KBM-7 (cell line): Measurements from ENCODE around the gene GTF2IRD1.
"Not testable (repeated sequence)": the region's sequence is repeated elsewhere in the genome, so short reads cannot be mapped to it uniquely, and the experiment has no call there.

Source experiments
- DNase-seq: peaks from one replicate; pipeline ENCODE4 v3.0.0-alpha.2; 2015
- in situ Hi-C: fragments of 300-500 bp; cut with MboI; formaldehyde crosslinking; loops from 2 replicates; pipeline ENCODE4 v1.14.3; 2020; ENCODE audit warnings: low sequenced_read_pairs, low pct_unique_long_range_greater_than_20kb, mixed read lengths

GTF2IRD1 gene

GRCh38 chr7:74535951-74536356 lies 82.2 kb downstream of the GTF2IRD1 start:
- no peak for DNase-seq
- in situ Hi-C loops: no loop called here

GRCh38 chr7:74541937-74542336 lies 88.2 kb downstream of the GTF2IRD1 start:
- in situ Hi-C loops, DNase-seq: not testable (repeated sequence)

GRCh38 chr7:74542558-74543117 lies 88.9 kb downstream of the GTF2IRD1 start:
- peak; percentile 11 for DNase-seq

GRCh38 chr7:74544706-74545469 lies 91.2 kb downstream of the GTF2IRD1 start:
- DNase-seq: peak; percentile 88
- in situ Hi-C loops: no loop called here

More at GRCh38 chr7:74542558-74543117, 88.9 kb downstream of the GTF2IRD1 start:
- in situ Hi-C loops: no loop called here

- in situ Hi-C loops: no loop called here
- DNase-seq: no peak
Observed at GRCh38 chr7:74545921-74546320, 92.2 kb downstream of the GTF2IRD1 start.

- in situ Hi-C loops: not testable (repeated sequence)
- DNase-seq: peak; percentile 71
Observed at GRCh38 chr7:74553596-74554012, 99.9 kb downstream of the GTF2IRD1 start.

- DNase-seq: no peak
- in situ Hi-C loops: no loop called here
Observed at GRCh38 chr7:74554178-74554577, 100.5 kb downstream of the GTF2IRD1 start.

- no peak for DNase-seq
- in situ Hi-C loops: no loop called here
Observed at GRCh38 chr7:74560086-74560719, 106.5 kb downstream of the GTF2IRD1 start.

GRCh38 chr7:74561898-74562613 lies 108.3 kb downstream of the GTF2IRD1 start:
- in situ Hi-C loops: no loop called here
- DNase-seq: no peak

GRCh38 chr7:74563639-74564038 lies 109.9 kb downstream of the GTF2IRD1 start:
- in situ Hi-C loops, DNase-seq: not testable (repeated sequence)

GRCh38 chr7:74567318-74567668 lies 113.6 kb downstream of the GTF2IRD1 start:
- no peak for DNase-seq
- in situ Hi-C loops: no loop called here

GRCh38 chr7:74568658-74569057 lies 115.0 kb downstream of the GTF2IRD1 start:
- DNase-seq: no peak

GRCh38 chr7:74569501-74570075 lies 115.9 kb downstream of the GTF2IRD1 start:
- in situ Hi-C loops: no loop called here
- no peak for DNase-seq

More at GRCh38 chr7:74568658-74569057, 115.0 kb downstream of the GTF2IRD1 start:
- in situ Hi-C loops: no loop called here

- no peak for DNase-seq
Observed at GRCh38 chr7:74570533-74571156, 116.9 kb downstream of the GTF2IRD1 start.

GRCh38 chr7:74572301-74572979 lies 118.7 kb downstream of the GTF2IRD1 start:
- no peak for DNase-seq
- in situ Hi-C loops: no loop called here

More at GRCh38 chr7:74570533-74571156, 116.9 kb downstream of the GTF2IRD1 start:
- in situ Hi-C loops: no loop called here

GRCh38 chr7:74573512-74573911 lies 119.8 kb downstream of the GTF2IRD1 start:
- no peak for DNase-seq
- in situ Hi-C loops: no loop called here

- in situ Hi-C loops: no loop called here
- DNase-seq: no peak
Observed at GRCh38 chr7:74575083-74575784, 121.5 kb downstream of the GTF2IRD1 start.

GRCh38 chr7:74575811-74576210 lies 122.1 kb downstream of the GTF2IRD1 start:
- in situ Hi-C loops: no loop called here
- DNase-seq: no peak
